SK-N-SH (cell line): ENCODE data around the gene SUN5. TPM values are rescaled to one million over a fixed set of nuclear protein-coding genes. Genes with fewer than 3 reads are reported as not detected.

ENCODE experiments used
- CTCF ChIA-PET: fragments of 300-600, 350-600 bp; formaldehyde crosslinking; extraction: SDS; loops from one replicate; lab custom pipeline; 2021; lab: Yijun Ruan, JAX
- POLR2A ChIA-PET: fragments of 350-600 bp; sonication (Branson Sonifier 250); formaldehyde crosslinking; extraction: SDS; loops from one replicate; lab custom pipeline; 2020; ENCODE audit warnings: antibody characterized with exemption, inconsistent platforms; lab: Yijun Ruan, JAX
- DNase-seq: peaks from one replicate; pipeline ENCODE4 v3.0.0; 2012
- H2AFZ ChIP-seq: fragments of 200-600 bp; sonication (generic); 2 replicates; pipeline ENCODE4 v1.8.1; 2016; ENCODE audit warnings: antibody characterized with exemption, mild to moderate bottlenecking, low read depth
- H3F3A ChIP-seq: fragments of 200-600 bp; sonication (generic); replicated peaks from 2 replicates; pipeline ENCODE3; 2016; ENCODE audit warnings: antibody characterized with exemption, mild to moderate bottlenecking; ENCODE audit not compliant: insufficient read depth
- H3K27ac ChIP-seq, 2 experiments: fragments of 200-500 bp in 1 of 2; fragments of 200-600 bp in 1 of 2; sonication (Bioruptor generic) in 1 of 2; sonication (generic), shearing (Covaris generic) in 1 of 2; 2 replicates each; pipeline versions ENCODE4 v1.5.1 to v1.6.1; 2014 to 2016; ENCODE audit warnings: low read depth in 2 of 2, inconsistent platforms in 1 of 2, low read length in 1 of 2, mild to moderate bottlenecking in 1 of 2, mixed read lengths in 1 of 2
- H3K27me3 ChIP-seq: fragments of 200-600 bp; sonication (generic), shearing (Covaris generic); 2 replicates; pipeline ENCODE4 v1.6.1; 2016; ENCODE audit warnings: mixed run types; ENCODE audit not compliant: insufficient read depth
- H3K36me3 ChIP-seq, 2 experiments: fragments of 200-500 bp in 1 of 2; fragments of 200-600 bp in 1 of 2; sonication (Bioruptor generic) in 1 of 2; sonication (generic) in 1 of 2; replicated peaks in 1 of 2; 2 replicates each; pipeline versions ENCODE3 to v1.5.1; 2014 to 2016; ENCODE audit warnings: low read length in 1 of 2, mild to moderate bottlenecking in 1 of 2; ENCODE audit not compliant: insufficient read depth in 2 of 2, control insufficient read depth in 1 of 2
- H3K4me1 ChIP-seq, 2 experiments: fragments of 200-500 bp in 1 of 2; fragments of 200-600 bp in 1 of 2; sonication (Bioruptor generic) in 1 of 2; sonication (generic), shearing (Covaris generic) in 1 of 2; 2 replicates each; pipeline versions ENCODE4 v1.5.1 to v1.6.1; 2014 to 2016; ENCODE audit warnings: low read depth in 1 of 2, low read length in 1 of 2, mixed run types in 1 of 2; ENCODE audit not compliant: insufficient read depth in 2 of 2, control insufficient read depth in 1 of 2
- H3K4me2 ChIP-seq: fragments of 200-600 bp; sonication (generic), shearing (Covaris generic); 2 replicates; pipeline ENCODE4 v1.6.1; 2017; ENCODE audit warnings: mixed run types
- H3K4me3 ChIP-seq, 2 experiments: fragments of 200-500 bp in 1 of 2; fragments of 200-600 bp in 1 of 2; sonication (Bioruptor generic) in 1 of 2; sonication (generic), shearing (Covaris generic) in 1 of 2; 2 replicates each; pipeline versions ENCODE4 v1.5.1 to v1.8.1; 2014 to 2016; ENCODE audit warnings: low read depth in 2 of 2, inconsistent platforms in 1 of 2, low read length in 1 of 2, mild to moderate bottlenecking in 1 of 2, mixed read lengths in 1 of 2, moderate library complexity in 1 of 2
- H3K79me2 ChIP-seq: fragments of 200-600 bp; sonication (generic); 2 replicates; pipeline ENCODE4 v1.8.1; 2017; ENCODE audit warnings: mild to moderate bottlenecking; ENCODE audit not compliant: insufficient read depth
- H3K9ac ChIP-seq: fragments of 200-600 bp; sonication (generic); 2 replicates; pipeline ENCODE4 v1.6.1; 2017; ENCODE audit warnings: mixed run types
- H3K9me2 ChIP-seq: fragments of 200-600 bp; sonication (generic); 2 replicates; pipeline ENCODE4 v1.6.1; 2017; ENCODE audit warnings: mixed run types
- H3K9me3 ChIP-seq: fragments of 200-600 bp; sonication (generic); 2 replicates; pipeline ENCODE4 v1.6.1; 2017; ENCODE audit warnings: mixed run types, mild to moderate bottlenecking, moderate library complexity
- H4K20me1 ChIP-seq: fragments of 200-600 bp; sonication (generic); 2 replicates; pipeline ENCODE4 v1.6.1; 2017; ENCODE audit warnings: mild to moderate bottlenecking, mixed run types; ENCODE audit not compliant: insufficient read depth
- CTCF ChIP-seq: fragments of 200-600 bp; sonication (generic); IDR thresholded peaks from 2 replicates; pipeline ENCODE4 v1.6.1; 2017; ENCODE audit warnings: antibody characterized with exemption, mild to moderate bottlenecking, moderate library complexity
- EP300 ChIP-seq, 2 experiments: IDR thresholded peaks; 2 replicates each; pipeline versions ENCODE4 v1.4.0 to v1.6.1; 2012; ENCODE audit warnings: borderline replicate concordance in 1 of 2, low read depth in 1 of 2, low read length in 1 of 2
- EZH2phosphoT487 ChIP-seq: fragments of 200-600 bp; sonication (generic); IDR thresholded peaks from 2 replicates; pipeline ENCODE4 v1.6.1; 2017; ENCODE audit warnings: low read depth, mixed run types, mild to moderate bottlenecking, antibody characterized with exemption, moderate library complexity, borderline replicate concordance
- FOSL2 ChIP-seq: IDR thresholded peaks from 2 replicates; pipeline ENCODE4 v1.4.0; 2012; ENCODE audit warnings: low read depth, mild to moderate bottlenecking, moderate library complexity, borderline replicate concordance
- FOXJ3 ChIP-seq: sonication (generic); formaldehyde crosslinking; IDR thresholded peaks from 2 replicates; pipeline ENCODE4 v1.5.1; 2020; ENCODE audit warnings: mild to moderate bottlenecking, missing genetic modification reagents
- IRF3 ChIP-seq: fragments of 150-350 bp; IDR thresholded peaks from 2 replicates; pipeline ENCODE4 v1.6.1; 2016; ENCODE audit warnings: mild to moderate bottlenecking, low read depth, low read length
- MEF2A ChIP-seq: IDR thresholded peaks from 2 replicates; pipeline ENCODE4 v1.4.0; 2012; ENCODE audit warnings: low read depth, borderline replicate concordance
- MXI1 ChIP-seq: IDR thresholded peaks from 2 replicates; pipeline ENCODE4 v1.6.1; 2012; ENCODE audit warnings: mild to moderate bottlenecking, low read depth, low read length, improper control_type of control experiment
- POLR2AphosphoS5 ChIP-seq: IDR thresholded peaks from 2 replicates; pipeline ENCODE4 v1.6.1; 2012; ENCODE audit warnings: low read depth, low read length
- RFX5 ChIP-seq: IDR thresholded peaks from 2 replicates; pipeline ENCODE4 v1.6.1; 2012; ENCODE audit warnings: mild to moderate bottlenecking, improper control_type of control experiment, low read length
- SIN3A ChIP-seq: IDR thresholded peaks from 2 replicates; pipeline ENCODE4 v1.6.1; 2012; ENCODE audit warnings: low read depth, mild to moderate bottlenecking, low read length, moderate library complexity, borderline replicate concordance
- TCF12 ChIP-seq: IDR thresholded peaks from 2 replicates; pipeline ENCODE4 v1.4.0; 2012
- TEAD4 ChIP-seq: IDR thresholded peaks from 2 replicates; pipeline ENCODE4 v1.4.0; 2012; ENCODE audit warnings: mild to moderate bottlenecking, borderline replicate concordance; ENCODE audit not compliant: insufficient read depth
- WGBS: methylation state at CpG from one replicate; pipeline ENCODE4 v1.1.6; 2017; ENCODE audit warnings: low lambda C conversion rate; 5-methylcytosine and 5-hydroxymethylcytosine counted together
- polyA plus RNA-seq, 3 experiments: library from polyadenylated mRNA; depleted of rRNA; stranded (reverse); fragments of >200 nt; gene quantifications; 2 replicates each; pipeline ENCODE4 v1.2.3, GENCODE V29; 2012

SUN5 gene
- polyA plus RNA-seq, 1 of the 3 experiments (the other 2 are of a cell fraction): not detected

- ChIA-PET POLR2A (no interaction called here), CTCF (interaction anchor here (1.3 kb wide), 1 partner anchor 106 kb away, joined by 3 read pairs; no protein-coding TSS in a partner anchor)
- Histone ChIP-seq H3K27me3 (peaks cover 32% of the 10 kb centered on the region), H3K4me2 (no peak overlapping the region), H3K27ac (no peak overlapping the region), H3K9me2 (no peaks in the 10 kb centered on the region), H2AFZ (no peak overlapping the region), H3K9me3 (no peaks in the 10 kb centered on the region), H3K9ac (no peak overlapping the region), H4K20me1 (no peaks in the 10 kb centered on the region), H3K4me3 (no peak overlapping the region), H3F3A (no peaks in the 10 kb centered on the region), H3K79me2 (no peaks in the 10 kb centered on the region), H3K36me3 (no peaks in the 10 kb centered on the region), H3K4me1 (no peaks in the 10 kb centered on the region)
- 25% methylated on average over 16 of the region's 23 CpGs for WGBS
- no peak for TF ChIP-seq FOXJ3 (CRISPR knock-in tag)
- TF ChIP-seq EZH2phosphoT487: no peak
- no peak for TF ChIP-seq SIN3A
- no peak for TF ChIP-seq IRF3
- no peak for TF ChIP-seq FOSL2
- no peak for TF ChIP-seq EP300 (IDR thresholded peaks at IDR 0.05; ENCODE audit: borderline replicate concordance in 1 of 2, low read depth in 1 of 2, low read length in 1 of 2)
- no peak for TF ChIP-seq MEF2A
- no peak for TF ChIP-seq CTCF
- TF ChIP-seq RFX5: no peak
- no peak for TF ChIP-seq POLR2AphosphoS5
- no peak for TF ChIP-seq MXI1
- TF ChIP-seq TEAD4: no peak
- TF ChIP-seq TCF12: no peak
- no peak for DNase-seq
Measured at GRCh38 chr20:33008336-33009213, 4.3 kb upstream of the SUN5 start.
